Osteoblast (primary cell): ENCODE results near the gene SMIM26. TPM values are rescaled to one million over a fixed set of nuclear protein-coding genes. Genes with fewer than 3 reads are reported as not detected.

Experiments used
- DNase-seq: peaks from one replicate; pipeline ENCODE4 v3.0.0; 2011; ENCODE audit warnings: low spot score, mixed read lengths; ENCODE audit not compliant: insufficient read length; ENCODE audit errors: missing footprints
- H2AFZ ChIP-seq: 2 replicates; pipeline ENCODE4 v1.6.0; 2011; ENCODE audit warnings: mild to moderate bottlenecking, low read length
- H3K27ac ChIP-seq: 2 replicates; pipeline ENCODE4 v1.5.1; 2011; ENCODE audit warnings: mild to moderate bottlenecking, low read depth, low read length, moderate library complexity
- H3K27me3 ChIP-seq: 2 replicates; pipeline ENCODE4 v1.6.0; 2012; ENCODE audit warnings: mild to moderate bottlenecking, control low read depth, inconsistent platforms, low read length, moderate library complexity; ENCODE audit not compliant: insufficient read depth
- H3K36me3 ChIP-seq: 2 replicates; pipeline ENCODE4 v1.5.1; 2011; ENCODE audit warnings: mild to moderate bottlenecking, low read length, control low read depth, moderate library complexity; ENCODE audit not compliant: insufficient read depth
- H3K4me1 ChIP-seq: 2 replicates; pipeline ENCODE4 v1.5.1; 2011; ENCODE audit warnings: mild to moderate bottlenecking, low read length, control low read depth, moderate library complexity; ENCODE audit not compliant: insufficient read depth
- H3K4me2 ChIP-seq: 2 replicates; pipeline ENCODE4 v1.6.0; 2011; ENCODE audit warnings: mild to moderate bottlenecking, low read length; ENCODE audit not compliant: insufficient read depth
- H3K4me3 ChIP-seq: fragments of 200-600 bp; sonication (generic); 3 replicates; pipeline ENCODE4 v1.5.1; 2012; ENCODE audit warnings: mild to moderate bottlenecking, low read length, inconsistent platforms; ENCODE audit not compliant: insufficient read depth
- H3K79me2 ChIP-seq: 2 replicates; pipeline ENCODE4 v1.6.0; 2012; ENCODE audit warnings: mild to moderate bottlenecking, low read length, control low read depth, inconsistent platforms; ENCODE audit not compliant: insufficient read depth
- H3K9me3 ChIP-seq: 2 replicates; pipeline ENCODE4 v1.5.1; 2011; ENCODE audit warnings: low read depth, low read length, control low read depth
- H4K20me1 ChIP-seq: 2 replicates; pipeline ENCODE4 v1.6.0; 2012; ENCODE audit warnings: mild to moderate bottlenecking, low read length, control low read depth; ENCODE audit not compliant: insufficient read depth
- CTCF ChIP-seq: IDR thresholded peaks from 2 replicates; pipeline ENCODE4 v1.5.1; 2011; ENCODE audit warnings: mild to moderate bottlenecking, low read depth, low read length, moderate library complexity; ENCODE audit errors: extremely low read depth
- total RNA-seq: library from RNA; depleted of rRNA; stranded (reverse); fragments of >200 nt; gene quantifications from 2 replicates; pipeline ENCODE4 v1.2.3, GENCODE V29; 2012

SMIM26 gene
- total RNA-seq, 1 donor, result 59.7 TPM

DNA sequence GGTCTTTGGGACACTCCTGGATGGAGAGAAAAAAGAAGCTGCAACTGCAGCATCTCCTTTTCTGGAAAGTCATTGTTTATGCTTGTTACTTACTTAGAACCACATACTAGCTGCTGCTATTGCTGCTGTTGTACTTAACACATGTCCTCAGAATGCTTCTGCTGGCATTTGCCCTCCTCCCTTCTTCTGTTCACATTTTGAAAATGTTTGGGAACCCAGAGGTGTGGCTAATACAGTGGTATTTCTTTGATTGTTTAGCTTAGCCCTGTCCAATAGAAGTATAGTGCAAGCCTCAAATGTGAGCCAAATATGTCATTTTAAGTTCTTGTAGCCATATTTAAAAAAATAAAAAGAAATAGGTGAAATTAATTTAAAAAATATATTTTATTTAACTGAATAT lies 29.0 kb downstream of the SMIM26 start:
- H3K4me3 ChIP-seq, result no peak overlapping the region
- peaks cover 25% of the 10 kb centered on the region for H3K79me2 ChIP-seq
- H4K20me1 ChIP-seq, result no peaks in the 10 kb centered on the region
- peaks cover 4% of the 10 kb centered on the region for H3K36me3 ChIP-seq
- H2AFZ ChIP-seq, result no peak overlapping the region
- H3K9me3 ChIP-seq, result no peaks in the 10 kb centered on the region
- no peaks in the 10 kb centered on the region for H3K27me3 ChIP-seq
- DNase-seq, result no peak
- no peak overlapping the region for H3K4me2 ChIP-seq
- H3K4me1 ChIP-seq, result no peaks in the 10 kb centered on the region
- no peak for TF ChIP-seq CTCF
- no peak overlapping the region for H3K27ac ChIP-seq

DNA sequence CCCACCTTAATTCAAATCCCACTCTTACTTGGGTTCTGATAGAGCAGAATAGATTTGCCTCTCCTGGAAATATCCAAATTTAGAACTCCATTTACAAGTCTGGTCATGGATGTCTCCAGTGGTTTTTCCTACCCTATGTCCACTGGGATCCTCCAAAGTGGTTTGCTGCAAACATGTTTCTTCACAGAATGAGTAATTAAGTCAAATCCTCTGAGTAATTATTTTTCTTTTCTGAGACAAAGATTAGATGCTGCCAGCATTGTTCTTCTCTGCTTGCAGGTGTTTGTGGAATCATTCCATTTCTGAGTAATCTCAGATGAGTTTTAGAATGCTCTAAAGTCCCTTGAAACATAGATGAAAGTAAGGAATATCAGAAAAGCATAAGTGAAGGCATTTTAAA lies 42.5 kb downstream of the SMIM26 start:
- Histone ChIP-seq H3K36me3 (peaks cover 3% of the 10 kb centered on the region), H3K4me1 (no peaks in the 10 kb centered on the region), H3K9me3 (no peaks in the 10 kb centered on the region), H3K4me2 (no peak overlapping the region), H2AFZ (no peak overlapping the region), H3K27ac (no peak overlapping the region), H3K27me3 (no peaks in the 10 kb centered on the region), H3K79me2 (no peaks in the 10 kb centered on the region), H4K20me1 (no peaks in the 10 kb centered on the region), H3K4me3 (no peak overlapping the region)
- no peak for TF ChIP-seq CTCF
- no peak for DNase-seq

GRCh38 chr20:18611492-18611891 lies 44.3 kb downstream of the SMIM26 start:
- no peaks in the 10 kb centered on the region for H3K4me1 ChIP-seq
- no peak overlapping the region for H3K4me3 ChIP-seq
- TF ChIP-seq CTCF, result no peak
- H3K27me3 ChIP-seq, result no peaks in the 10 kb centered on the region
- H2AFZ ChIP-seq, result no peak overlapping the region
- peaks cover 3% of the 10 kb centered on the region for H3K36me3 ChIP-seq
- no peak overlapping the region for H3K27ac ChIP-seq
- no peaks in the 10 kb centered on the region for H3K9me3 ChIP-seq
- H4K20me1 ChIP-seq, result no peaks in the 10 kb centered on the region
- H3K79me2 ChIP-seq, result no peaks in the 10 kb centered on the region
- H3K4me2 ChIP-seq, result no peak overlapping the region
- no peak for DNase-seq

GRCh38 chr20:18613553-18613952 lies 46.3 kb downstream of the SMIM26 start:
- Histone ChIP-seq H3K79me2 (no peaks in the 10 kb centered on the region), H4K20me1 (no peaks in the 10 kb centered on the region), H3K36me3 (peaks cover 3% of the 10 kb centered on the region), H2AFZ (no peak overlapping the region), H3K27me3 (no peaks in the 10 kb centered on the region), H3K9me3 (no peaks in the 10 kb centered on the region), H3K4me1 (no peaks in the 10 kb centered on the region), H3K4me3 (no peak overlapping the region), H3K4me2 (no peak overlapping the region), H3K27ac (no peak overlapping the region)
- no peak for DNase-seq
- TF ChIP-seq CTCF, result no peak
